H1 (cell line): ENCODE data around the gene PKP3. TPM values are rescaled to one million over a fixed set of nuclear protein-coding genes. Genes with fewer than 3 reads are reported as not detected.

ENCODE experiments used
- CTCF ChIA-PET: fragments of 300-600 bp; sonication (Branson Sonifier 250); formaldehyde crosslinking; loops from one replicate; lab custom pipeline; 2021; ENCODE audit not compliant: partially characterized antibody; lab: Charles Lee
- POLR2A ChIA-PET: fragments of 300-600 bp; sonication (Branson Sonifier 250); formaldehyde crosslinking; loops from one replicate; lab custom pipeline; 2021; ENCODE audit warnings: inconsistent platforms; ENCODE audit not compliant: partially characterized antibody; lab: Charles Lee
- DNase-seq, 2 experiments: peaks; one replicate each; pipeline versions ENCODE4 v3.0.0 to v3.0.0-alpha.2; 2010 to 2022; ENCODE audit warnings: low spot score in 2 of 2, low read depth in 1 of 2, mixed read lengths in 1 of 2
- FAIRE-seq: peaks from 2 replicates; lab custom pipeline; 2011; peaks lifted over from hg19 to GRCh38; lab: Jason Lieb, UNC
- H2AFZ ChIP-seq: 2 replicates; pipeline ENCODE4 v1.8.1; 2012; ENCODE audit warnings: low read length, inconsistent platforms
- H2AK5ac ChIP-seq: 2 replicates; pipeline ENCODE4 v1.6.1; 2013; ENCODE audit warnings: low read depth, low read length
- H2BK120ac ChIP-seq: replicated peaks from 2 replicates; pipeline ENCODE3; 2013; ENCODE audit warnings: low read depth, low read length, inconsistent platforms
- H2BK12ac ChIP-seq: 2 replicates; pipeline ENCODE4 v1.6.1; 2013; ENCODE audit warnings: low read depth, low read length
- H2BK15ac ChIP-seq: 2 replicates; pipeline ENCODE4 v1.6.1; 2013; ENCODE audit warnings: low read length
- H2BK20ac ChIP-seq: 2 replicates; pipeline ENCODE4 v1.6.1; 2013; ENCODE audit warnings: low read length
- H2BK5ac ChIP-seq: 2 replicates; pipeline ENCODE4 v1.6.1; 2013; ENCODE audit warnings: low read depth, low read length
- H3K14ac ChIP-seq: 2 replicates; pipeline ENCODE4 v1.6.1; 2013; ENCODE audit warnings: inconsistent platforms; ENCODE audit not compliant: insufficient read length
- H3K18ac ChIP-seq: 2 replicates; pipeline ENCODE4 v1.6.1; 2013; ENCODE audit warnings: low read length; ENCODE audit errors: extremely low read depth
- H3K23ac ChIP-seq: 2 replicates; pipeline ENCODE4 v1.6.1; 2013; ENCODE audit warnings: inconsistent platforms; ENCODE audit not compliant: insufficient read length
- H3K23me2 ChIP-seq: 2 replicates; pipeline ENCODE4 v1.6.1; 2013; ENCODE audit warnings: low read depth, low read length
- H3K27ac ChIP-seq: 2 replicates; pipeline ENCODE4 v1.6.1; 2011; ENCODE audit warnings: low read depth, low read length, inconsistent platforms
- H3K27me3 ChIP-seq, 4 experiments: replicated peaks in 1 of 4; 1 replicate in 1 of 4; 2 replicates in 3 of 4; pipeline versions ENCODE4 v1.6.1 to v1.8.1; 2011 to 2013; ENCODE audit warnings: low read length in 3 of 4, mild to moderate bottlenecking in 3 of 4, inconsistent platforms in 2 of 4, mixed read lengths in 2 of 4, moderate library complexity in 1 of 4; ENCODE audit not compliant: control insufficient read depth in 3 of 4, insufficient read depth in 3 of 4; ENCODE audit errors: extremely low read depth in 1 of 4
- H3K36me3 ChIP-seq, 4 experiments: 2 replicates each; pipeline versions ENCODE4 v1.6.1 to v1.8.1; 2011 to 2013; ENCODE audit warnings: mild to moderate bottlenecking in 4 of 4, low read length in 3 of 4, moderate library complexity in 2 of 4, control low read depth in 1 of 4, inconsistent platforms in 1 of 4; ENCODE audit not compliant: insufficient read depth in 4 of 4, control insufficient read depth in 2 of 4
- H3K4ac ChIP-seq: replicated peaks from 2 replicates; pipeline ENCODE3; 2013; ENCODE audit warnings: low read length, low read depth, mixed read lengths, inconsistent platforms; ENCODE audit not compliant: insufficient read length
- H3K4me1 ChIP-seq, 4 experiments: replicated peaks in 1 of 4; 1 replicate in 1 of 4; 2 replicates in 3 of 4; pipeline versions ENCODE4 v1.6.1 to v1.8.1; 2011 to 2013; ENCODE audit warnings: low read length in 3 of 4, inconsistent platforms in 2 of 4, mixed read lengths in 1 of 4; ENCODE audit not compliant: insufficient read depth in 4 of 4, control insufficient read depth in 3 of 4
- H3K4me2 ChIP-seq, 2 experiments: 2 replicates each; pipeline versions ENCODE4 v1.6.1 to v1.8.1; 2011 to 2013; ENCODE audit warnings: low read depth in 2 of 2, low read length in 2 of 2, control low read depth in 1 of 2, inconsistent platforms in 1 of 2, mild to moderate bottlenecking in 1 of 2; ENCODE audit not compliant: insufficient read depth in 1 of 2
- H3K4me3 ChIP-seq, 4 experiments: fragments of 200-600, 300-600 bp in 1 of 4; sonication (generic), shearing (Covaris generic), sonication (Bioruptor Twin) in 1 of 4; 2 replicates each; pipeline versions ENCODE4 v1.5.1 to v1.8.1; 2011 to 2016; ENCODE audit warnings: low read length in 4 of 4, low read depth in 3 of 4, control low read depth in 2 of 4, inconsistent platforms in 2 of 4, mild to moderate bottlenecking in 2 of 4, mixed read lengths in 1 of 4, moderate library complexity in 1 of 4; ENCODE audit not compliant: insufficient read depth in 2 of 4; ENCODE audit errors: extremely low read depth in 1 of 4
- H3K56ac ChIP-seq: replicated peaks from 2 replicates; pipeline ENCODE3; 2013; ENCODE audit warnings: low read depth, mild to moderate bottlenecking, mixed read lengths, low read length, inconsistent platforms; ENCODE audit not compliant: insufficient read length
- H3K79me1 ChIP-seq: 2 replicates; pipeline ENCODE4 v1.6.1; 2013; ENCODE audit warnings: low read depth, low read length, control low read depth
- H3K79me2 ChIP-seq, 2 experiments: 2 replicates each; pipeline versions ENCODE4 v1.6.1 to v1.8.1; 2012 to 2013; ENCODE audit warnings: low read length in 2 of 2, mild to moderate bottlenecking in 2 of 2, inconsistent platforms in 1 of 2; ENCODE audit not compliant: insufficient read depth in 2 of 2, control insufficient read depth in 1 of 2
- H3K9ac ChIP-seq, 4 experiments: replicated peaks in 1 of 4; 1 replicate in 1 of 4; 2 replicates in 3 of 4; pipeline versions ENCODE4 v1.6.1 to v1.8.1; 2011 to 2013; ENCODE audit warnings: low read depth in 3 of 4, low read length in 3 of 4, control low read depth in 2 of 4, mild to moderate bottlenecking in 2 of 4, moderate library complexity in 2 of 4, inconsistent platforms in 1 of 4; ENCODE audit errors: extremely low read depth in 1 of 4
- H3K9me3 ChIP-seq, 2 experiments: 2 replicates each; pipeline versions ENCODE4 v1.6.1 to v1.8.1; 2012 to 2013; ENCODE audit warnings: mild to moderate bottlenecking in 2 of 2, moderate library complexity in 2 of 2, control low read depth in 1 of 2, inconsistent platforms in 1 of 2, low read depth in 1 of 2, low read length in 1 of 2, mixed read lengths in 1 of 2; ENCODE audit not compliant: insufficient read depth in 2 of 2
- H4K20me1 ChIP-seq, 2 experiments: replicated peaks in 1 of 2; 2 replicates each; pipeline versions ENCODE3 to v1.8.1; 2011 to 2013; ENCODE audit warnings: inconsistent platforms in 2 of 2, low read length in 2 of 2, mild to moderate bottlenecking in 1 of 2; ENCODE audit not compliant: insufficient read depth in 2 of 2, control insufficient read depth in 1 of 2
- H4K5ac ChIP-seq: 2 replicates; pipeline ENCODE4 v1.6.1; 2013; ENCODE audit warnings: low read length, low read depth, mixed read lengths, inconsistent platforms; ENCODE audit not compliant: insufficient read length
- H4K8ac ChIP-seq: 2 replicates; pipeline ENCODE4 v1.8.0; 2013; ENCODE audit warnings: mild to moderate bottlenecking, moderate library complexity, low read length, inconsistent platforms; ENCODE audit not compliant: insufficient read depth; ENCODE audit errors: extremely low read depth
- H4K91ac ChIP-seq: replicated peaks from 2 replicates; pipeline ENCODE3; 2013; ENCODE audit warnings: low read length, mixed read lengths, inconsistent platforms; ENCODE audit not compliant: insufficient read length
- EP300 ChIP-seq, 2 experiments: IDR thresholded peaks; 1 replicate in 1 of 2; 2 replicates in 1 of 2; pipeline ENCODE4 v1.6.1; 2011 to 2012; ENCODE audit warnings: low read depth in 2 of 2, low read length in 2 of 2, mild to moderate bottlenecking in 2 of 2, borderline replicate concordance in 1 of 2, inconsistent platforms in 1 of 2, moderate library complexity in 1 of 2
- HDAC6 ChIP-seq: IDR thresholded peaks from one replicate; pipeline ENCODE4 v1.7.1; 2012; ENCODE audit warnings: low read depth, mild to moderate bottlenecking, inconsistent platforms, low read length, moderate library complexity
- POLR2AphosphoS5 ChIP-seq: IDR thresholded peaks from 2 replicates; pipeline ENCODE4 v1.6.1; 2011; ENCODE audit warnings: low read depth, low read length
- SAP30 ChIP-seq: fragments of 300-600 bp; sonication (generic); IDR thresholded peaks from 2 replicates; pipeline ENCODE4 v1.7.1; 2012; ENCODE audit warnings: low read length, moderate library complexity, mild to moderate bottlenecking, inconsistent platforms; ENCODE audit not compliant: insufficient read depth, insufficient replicate concordance
- SP1 ChIP-seq: IDR thresholded peaks from 2 replicates; pipeline ENCODE4 v1.6.1; 2011; ENCODE audit warnings: low read depth, low read length
- WGBS, 2 experiments: shearing (Covaris generic) in 1 of 2; methylation state at CpG; one replicate each; pipeline versions ENCODE4 v1.1.6 to v1.1.7; 2013 to 2015; ENCODE audit warnings: low lambda C conversion rate in 2 of 2, mixed read lengths in 2 of 2, inconsistent platforms in 1 of 2, low coverage in 1 of 2, missing lambda C conversion rate in 1 of 2; ENCODE audit not compliant: insufficient replicate concordance in 2 of 2, insufficient coverage in 1 of 2, insufficient read length in 1 of 2; ENCODE audit errors: extremely low coverage in 1 of 2, missing lambda C conversion rate in 1 of 2; 5-methylcytosine and 5-hydroxymethylcytosine counted together
- polyA plus RNA-seq, 7 experiments: library from polyadenylated mRNA; depleted of rRNA in 3 of 7; stranded (reverse) in 5 of 7; unstranded in 2 of 7; fragments of >200 nt in 5 of 7; fragments of 200-250 nt in 2 of 7; gene quantifications; 1 replicate in 5 of 7; 2 replicates in 1 of 7; 4 replicates in 1 of 7; pipeline versions ENCODE4 v1.2.1 to v1.2.3, GENCODE V29; 2011 to 2013; ENCODE audit warnings: missing spikeins in 2 of 7, mixed read lengths in 2 of 7
- total RNA-seq: library from RNA; stranded (reverse); fragmentation: NEBNext Ultra II Directional; extraction: Animal tissue kit (Norgen Biotek cat#: 25700); gene quantifications from 2 replicates; pipeline ENCODE4 v1.2.1, GENCODE V29; 2021
- TF ChIP-seq, protein P1 (sequence below): IDR thresholded peaks from 2 replicates; pipeline ENCODE4 v1.6.1; 2011; ENCODE audit warnings: low read depth, mild to moderate bottlenecking, low read length; ENCODE audit not compliant: insufficient read depth

PKP3 gene
- total and polyA plus RNA-seq, 2 of the 8 experiments (the other 6 are each of a cell fraction or from before 2014, with no cell fraction given) = 16.7 to 28.7 TPM

DNA sequence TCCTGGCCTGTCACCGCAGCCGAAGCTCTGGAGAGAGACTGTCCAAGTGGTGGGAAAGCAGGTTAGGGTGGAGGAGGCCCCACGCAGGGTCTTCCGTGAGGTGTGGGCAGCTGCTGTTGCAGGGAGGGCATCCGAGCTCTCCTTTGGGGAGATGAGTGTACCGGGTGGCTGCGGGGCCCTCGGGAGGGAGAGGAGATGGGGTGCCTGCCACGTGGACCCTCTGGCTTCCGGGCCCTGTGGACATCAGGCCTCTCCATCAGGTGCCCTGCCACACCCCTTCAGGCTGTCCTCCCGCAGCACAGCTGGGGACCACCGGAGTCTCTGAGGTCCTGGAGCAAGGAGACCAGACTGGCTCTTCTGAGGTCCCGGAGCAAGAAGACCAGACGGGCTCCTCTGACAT is 57.7 kb downstream of the PKP3 start:
- Histone ChIP-seq H3K4me1 (peaks cover 3 to 16% (median 10%) of the 10 kb centered on the region in 4 experiments), H3K9me3 (no peaks in the 10 kb centered on the region), H3K18ac (no peak overlapping the region), H3K4me2 (peak overlapping the region; percentile 46 to 96; a peak in 3 of 4 replicates), H3K36me3 (peaks cover 2 to 11% (median 3%) of the 10 kb centered on the region in 4 experiments; a peak in 3 of 8 replicates), H3K4ac (no peak overlapping the region), H2BK15ac (no peak overlapping the region), H4K5ac (no peak overlapping the region), H4K91ac (no peak overlapping the region), H3K27ac (no peak overlapping the region), H4K8ac (no peak overlapping the region; the same call in 1 of the 2 replicates)
- DNase-seq (no peak), FAIRE-seq (no peak)
- POLR2A ChIA-PET = interaction anchor here (0.7 to 4.8 kb wide), 7 partner anchors 12 to 82 kb away, joined by 3 to 21 read pairs (median 6); partner anchors contain the start of gene ANO9
- WGBS, 2 experiments = 94% methylated on average over 10 of the region's 14 CpGs; no CpG with 5 or more reads in 1 of the 2 experiments
- TF ChIP-seq HDAC6 = no peak
- TF ChIP-seq, protein P1, sequence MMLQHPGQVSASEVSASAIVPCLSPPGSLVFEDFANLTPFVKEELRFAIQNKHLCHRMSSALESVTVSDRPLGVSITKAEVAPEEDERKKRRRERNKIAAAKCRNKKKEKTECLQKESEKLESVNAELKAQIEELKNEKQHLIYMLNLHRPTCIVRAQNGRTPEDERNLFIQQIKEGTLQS = no peak
- no peak for TF ChIP-seq SP1
- TF ChIP-seq EP300 (IDR thresholded peaks at IDR 0.05; ENCODE audit: borderline replicate concordance in 1 of 2, low read depth in 2 of 2, low read length in 2 of 2) = no peak
- TF ChIP-seq SAP30 = no peak
- TF ChIP-seq POLR2AphosphoS5 = no peak
- TF ChIP-seq, all 59 proteins: peak for 0
- no peak overlapping the region for H2BK20ac ChIP-seq
- H2BK120ac ChIP-seq = no peak overlapping the region
- H3K9ac ChIP-seq = no peak overlapping the region
- H3K23ac ChIP-seq = no peak overlapping the region
- H3K79me1 ChIP-seq = peaks cover 13% of the 10 kb centered on the region; the same call in 1 of the 2 replicates
- H3K14ac ChIP-seq = no peak overlapping the region
- H4K20me1 ChIP-seq = peaks cover 15 to 18% of the 10 kb centered on the region in 2 experiments
- H2BK12ac ChIP-seq = no peak overlapping the region
- H3K79me2 ChIP-seq = peaks cover 11 to 55% of the 10 kb centered on the region in 2 experiments; a peak in 3 of 4 replicates
- H3K27me3 ChIP-seq = no peaks in the 10 kb centered on the region
- no peak overlapping the region; the same call in 1 of the 2 replicates for H2AK5ac ChIP-seq
- no peak overlapping the region for H3K56ac ChIP-seq
- H2AFZ ChIP-seq = no peak overlapping the region
- CTCF ChIA-PET = interaction anchor here (0.9 to 5.4 kb wide), 9 partner anchors 21 to 88 kb away, joined by 3 to 32 read pairs (median 4); partner anchors contain the start of gene SIGIRR
- peak overlapping the region in 1 of 4 experiments; percentile 76; a peak in 3 of 8 replicates for H3K4me3 ChIP-seq
- 0 out of 2 replicates have a peak overlapping the region, but pooled peaks have one; percentile 28 for H2BK5ac ChIP-seq
- H3K23me2 ChIP-seq = peaks cover 2% of the 10 kb centered on the region; the same call in 1 of the 2 replicates
